Measurements from ENCODE around the gene ARHGAP27.

DNA sequence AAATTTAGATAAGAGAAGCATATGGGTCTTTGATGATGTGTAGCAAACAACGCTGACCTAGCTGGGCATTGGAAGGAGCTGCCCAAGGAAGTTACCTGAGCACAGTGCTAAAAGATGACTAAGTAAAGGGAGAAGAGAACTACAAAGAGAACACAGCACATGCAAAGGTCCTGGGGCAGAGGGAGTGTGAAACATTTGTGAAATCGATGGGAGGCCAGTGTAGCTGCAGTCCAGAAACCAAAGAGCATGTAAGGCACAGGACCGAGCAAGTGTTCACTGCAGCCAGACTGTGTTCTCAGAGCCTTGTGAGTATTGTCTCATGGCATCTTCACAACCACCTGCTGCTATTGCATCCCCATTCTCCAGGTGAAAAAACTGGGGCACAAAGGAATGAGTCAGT is 44.9 kb downstream of the ARHGAP27 start:
- TF ChIP-seq, protein P1, sequence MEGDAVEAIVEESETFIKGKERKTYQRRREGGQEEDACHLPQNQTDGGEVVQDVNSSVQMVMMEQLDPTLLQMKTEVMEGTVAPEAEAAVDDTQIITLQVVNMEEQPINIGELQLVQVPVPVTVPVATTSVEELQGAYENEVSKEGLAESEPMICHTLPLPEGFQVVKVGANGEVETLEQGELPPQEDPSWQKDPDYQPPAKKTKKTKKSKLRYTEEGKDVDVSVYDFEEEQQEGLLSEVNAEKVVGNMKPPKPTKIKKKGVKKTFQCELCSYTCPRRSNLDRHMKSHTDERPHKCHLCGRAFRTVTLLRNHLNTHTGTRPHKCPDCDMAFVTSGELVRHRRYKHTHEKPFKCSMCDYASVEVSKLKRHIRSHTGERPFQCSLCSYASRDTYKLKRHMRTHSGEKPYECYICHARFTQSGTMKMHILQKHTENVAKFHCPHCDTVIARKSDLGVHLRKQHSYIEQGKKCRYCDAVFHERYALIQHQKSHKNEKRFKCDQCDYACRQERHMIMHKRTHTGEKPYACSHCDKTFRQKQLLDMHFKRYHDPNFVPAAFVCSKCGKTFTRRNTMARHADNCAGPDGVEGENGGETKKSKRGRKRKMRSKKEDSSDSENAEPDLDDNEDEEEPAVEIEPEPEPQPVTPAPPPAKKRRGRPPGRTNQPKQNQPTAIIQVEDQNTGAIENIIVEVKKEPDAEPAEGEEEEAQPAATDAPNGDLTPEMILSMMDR (IDR thresholded peaks at IDR 0.05) = no peak
- TF ChIP-seq, protein P2, sequence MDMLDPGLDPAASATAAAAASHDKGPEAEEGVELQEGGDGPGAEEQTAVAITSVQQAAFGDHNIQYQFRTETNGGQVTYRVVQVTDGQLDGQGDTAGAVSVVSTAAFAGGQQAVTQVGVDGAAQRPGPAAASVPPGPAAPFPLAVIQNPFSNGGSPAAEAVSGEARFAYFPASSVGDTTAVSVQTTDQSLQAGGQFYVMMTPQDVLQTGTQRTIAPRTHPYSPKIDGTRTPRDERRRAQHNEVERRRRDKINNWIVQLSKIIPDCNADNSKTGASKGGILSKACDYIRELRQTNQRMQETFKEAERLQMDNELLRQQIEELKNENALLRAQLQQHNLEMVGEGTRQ (CRISPR knock-in tag; IDR thresholded peaks at IDR 0.05) = no peak
- TF ChIP-seq, protein P3, sequence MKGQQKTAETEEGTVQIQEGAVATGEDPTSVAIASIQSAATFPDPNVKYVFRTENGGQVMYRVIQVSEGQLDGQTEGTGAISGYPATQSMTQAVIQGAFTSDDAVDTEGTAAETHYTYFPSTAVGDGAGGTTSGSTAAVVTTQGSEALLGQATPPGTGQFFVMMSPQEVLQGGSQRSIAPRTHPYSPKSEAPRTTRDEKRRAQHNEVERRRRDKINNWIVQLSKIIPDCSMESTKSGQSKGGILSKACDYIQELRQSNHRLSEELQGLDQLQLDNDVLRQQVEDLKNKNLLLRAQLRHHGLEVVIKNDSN (CRISPR knock-in tag; IDR thresholded peaks at IDR 0.05) = no peak
- TF ChIP-seq TEAD4 (CRISPR knock-in tag; IDR thresholded peaks at IDR 0.05) (no peak), JUN (CRISPR knock-in tag; IDR thresholded peaks at IDR 0.05) (no peak), ELF4 (CRISPR knock-in tag; IDR thresholded peaks at IDR 0.05; ENCODE audit: low read depth) (no peak), GABPB1 (CRISPR knock-in tag; IDR thresholded peaks at IDR 0.05) (no peak), SMAD3 (CRISPR knock-in tag; IDR thresholded peaks at IDR 0.05; ENCODE audit: borderline replicate concordance) (no peak), NFYB (CRISPR knock-in tag; conservative IDR thresholded peaks at IDR 0.05; ENCODE audit: low read depth) (no peak), NR3C1 (CRISPR knock-in tag; conservative IDR thresholded peaks at IDR 0.05; ENCODE audit: low read depth) (no peak)
- TF ChIP-seq, protein P4, sequence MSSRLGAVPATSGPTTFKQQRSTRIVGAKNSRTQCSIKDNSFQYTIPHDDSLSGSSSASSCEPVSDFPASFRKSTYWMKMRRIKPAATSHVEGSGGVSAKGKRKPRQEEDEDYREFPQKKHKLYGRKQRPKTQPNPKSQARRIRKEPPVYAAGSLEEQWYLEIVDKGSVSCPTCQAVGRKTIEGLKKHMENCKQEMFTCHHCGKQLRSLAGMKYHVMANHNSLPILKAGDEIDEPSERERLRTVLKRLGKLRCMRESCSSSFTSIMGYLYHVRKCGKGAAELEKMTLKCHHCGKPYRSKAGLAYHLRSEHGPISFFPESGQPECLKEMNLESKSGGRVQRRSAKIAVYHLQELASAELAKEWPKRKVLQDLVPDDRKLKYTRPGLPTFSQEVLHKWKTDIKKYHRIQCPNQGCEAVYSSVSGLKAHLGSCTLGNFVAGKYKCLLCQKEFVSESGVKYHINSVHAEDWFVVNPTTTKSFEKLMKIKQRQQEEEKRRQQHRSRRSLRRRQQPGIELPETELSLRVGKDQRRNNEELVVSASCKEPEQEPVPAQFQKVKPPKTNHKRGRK (CRISPR knock-in tag; IDR thresholded peaks at IDR 0.05; ENCODE audit: borderline replicate concordance) = no peak
- TF ChIP-seq, protein P5, sequence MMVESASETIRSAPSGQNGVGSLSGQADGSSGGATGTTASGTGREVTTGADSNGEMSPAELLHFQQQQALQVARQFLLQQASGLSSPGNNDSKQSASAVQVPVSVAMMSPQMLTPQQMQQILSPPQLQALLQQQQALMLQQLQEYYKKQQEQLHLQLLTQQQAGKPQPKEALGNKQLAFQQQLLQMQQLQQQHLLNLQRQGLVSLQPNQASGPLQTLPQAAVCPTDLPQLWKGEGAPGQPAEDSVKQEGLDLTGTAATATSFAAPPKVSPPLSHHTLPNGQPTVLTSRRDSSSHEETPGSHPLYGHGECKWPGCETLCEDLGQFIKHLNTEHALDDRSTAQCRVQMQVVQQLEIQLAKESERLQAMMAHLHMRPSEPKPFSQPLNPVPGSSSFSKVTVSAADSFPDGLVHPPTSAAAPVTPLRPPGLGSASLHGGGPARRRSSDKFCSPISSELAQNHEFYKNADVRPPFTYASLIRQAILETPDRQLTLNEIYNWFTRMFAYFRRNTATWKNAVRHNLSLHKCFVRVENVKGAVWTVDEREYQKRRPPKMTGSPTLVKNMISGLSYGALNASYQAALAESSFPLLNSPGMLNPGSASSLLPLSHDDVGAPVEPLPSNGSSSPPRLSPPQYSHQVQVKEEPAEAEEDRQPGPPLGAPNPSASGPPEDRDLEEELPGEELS (CRISPR knock-in tag; IDR thresholded peaks at IDR 0.05) = no peak
- TF ChIP-seq, protein P6, sequence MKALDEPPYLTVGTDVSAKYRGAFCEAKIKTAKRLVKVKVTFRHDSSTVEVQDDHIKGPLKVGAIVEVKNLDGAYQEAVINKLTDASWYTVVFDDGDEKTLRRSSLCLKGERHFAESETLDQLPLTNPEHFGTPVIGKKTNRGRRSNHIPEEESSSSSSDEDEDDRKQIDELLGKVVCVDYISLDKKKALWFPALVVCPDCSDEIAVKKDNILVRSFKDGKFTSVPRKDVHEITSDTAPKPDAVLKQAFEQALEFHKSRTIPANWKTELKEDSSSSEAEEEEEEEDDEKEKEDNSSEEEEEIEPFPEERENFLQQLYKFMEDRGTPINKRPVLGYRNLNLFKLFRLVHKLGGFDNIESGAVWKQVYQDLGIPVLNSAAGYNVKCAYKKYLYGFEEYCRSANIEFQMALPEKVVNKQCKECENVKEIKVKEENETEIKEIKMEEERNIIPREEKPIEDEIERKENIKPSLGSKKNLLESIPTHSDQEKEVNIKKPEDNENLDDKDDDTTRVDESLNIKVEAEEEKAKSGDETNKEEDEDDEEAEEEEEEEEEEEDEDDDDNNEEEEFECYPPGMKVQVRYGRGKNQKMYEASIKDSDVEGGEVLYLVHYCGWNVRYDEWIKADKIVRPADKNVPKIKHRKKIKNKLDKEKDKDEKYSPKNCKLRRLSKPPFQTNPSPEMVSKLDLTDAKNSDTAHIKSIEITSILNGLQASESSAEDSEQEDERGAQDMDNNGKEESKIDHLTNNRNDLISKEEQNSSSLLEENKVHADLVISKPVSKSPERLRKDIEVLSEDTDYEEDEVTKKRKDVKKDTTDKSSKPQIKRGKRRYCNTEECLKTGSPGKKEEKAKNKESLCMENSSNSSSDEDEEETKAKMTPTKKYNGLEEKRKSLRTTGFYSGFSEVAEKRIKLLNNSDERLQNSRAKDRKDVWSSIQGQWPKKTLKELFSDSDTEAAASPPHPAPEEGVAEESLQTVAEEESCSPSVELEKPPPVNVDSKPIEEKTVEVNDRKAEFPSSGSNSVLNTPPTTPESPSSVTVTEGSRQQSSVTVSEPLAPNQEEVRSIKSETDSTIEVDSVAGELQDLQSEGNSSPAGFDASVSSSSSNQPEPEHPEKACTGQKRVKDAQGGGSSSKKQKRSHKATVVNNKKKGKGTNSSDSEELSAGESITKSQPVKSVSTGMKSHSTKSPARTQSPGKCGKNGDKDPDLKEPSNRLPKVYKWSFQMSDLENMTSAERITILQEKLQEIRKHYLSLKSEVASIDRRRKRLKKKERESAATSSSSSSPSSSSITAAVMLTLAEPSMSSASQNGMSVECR (CRISPR knock-in tag; IDR thresholded peaks at IDR 0.05; ENCODE audit: borderline replicate concordance) = no peak
- TF ChIP-seq, protein P7, sequence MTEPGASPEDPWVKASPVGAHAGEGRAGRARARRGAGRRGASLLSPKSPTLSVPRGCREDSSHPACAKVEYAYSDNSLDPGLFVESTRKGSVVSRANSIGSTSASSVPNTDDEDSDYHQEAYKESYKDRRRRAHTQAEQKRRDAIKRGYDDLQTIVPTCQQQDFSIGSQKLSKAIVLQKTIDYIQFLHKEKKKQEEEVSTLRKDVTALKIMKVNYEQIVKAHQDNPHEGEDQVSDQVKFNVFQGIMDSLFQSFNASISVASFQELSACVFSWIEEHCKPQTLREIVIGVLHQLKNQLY (CRISPR knock-in tag; IDR thresholded peaks at IDR 0.05) = no peak

All from WTC11 (cell line).